Stimulated activated CD8-positive, alpha-beta memory T cell treated with anti-CD3 and anti-CD28 coated beads, Interleukin-7, amount 100 ng/mL, for 48 hours (primary cell): ENCODE measurements around the gene FXYD1.
A peak's percentile ranks its signal among the peaks of the same experiment; 100 is the strongest.
"Not testable (repeated sequence)": the region's sequence is repeated elsewhere in the genome, so short reads cannot be mapped to it uniquely, and the experiment has no call there.

Experiments used
- DNase-seq, 2 donors: peaks; one replicate each; pipeline ENCODE4 v3.0.0-alpha.2; 2020; ENCODE audit warnings: low read depth in 1 of 2; ENCODE audit errors: extremely low read depth in 1 of 2

Gene FXYD1

DNA sequence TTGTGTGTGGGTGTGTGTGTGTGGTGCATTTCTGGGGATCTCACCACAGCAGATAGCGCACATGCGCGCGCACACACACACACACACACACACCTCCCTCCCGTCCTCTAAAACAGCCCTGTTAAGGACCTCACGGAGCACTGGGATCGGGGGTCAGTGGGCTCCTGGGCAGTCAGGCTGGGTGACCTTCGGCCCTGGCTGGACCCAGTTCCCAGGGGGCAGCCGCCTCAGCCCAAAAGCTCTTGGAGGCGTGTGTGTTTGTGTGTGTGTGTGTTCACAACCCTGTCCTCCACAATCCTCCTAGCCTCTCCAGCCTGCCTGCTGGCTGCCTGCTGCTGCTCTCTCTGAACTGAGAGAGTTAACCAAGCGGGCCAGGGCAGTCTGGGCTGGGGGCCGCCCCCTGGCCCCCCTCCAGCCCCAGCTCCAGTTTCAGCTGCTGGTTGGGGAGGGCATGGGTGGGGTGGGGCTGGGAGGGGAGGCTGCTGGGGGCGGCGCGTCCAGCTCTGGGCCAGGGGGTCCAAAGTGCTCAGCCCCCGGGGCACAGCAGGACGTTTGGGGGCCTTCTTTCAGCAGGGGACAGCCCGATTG, at the start of gene FXYD1:
Gene FXYD1 (plus strand): TSS at position 520 of the 588 bp plus-strand sequence. CDS start 1,256 bp downstream, outside the sequence.
- no peak for DNase-seq

DNA sequence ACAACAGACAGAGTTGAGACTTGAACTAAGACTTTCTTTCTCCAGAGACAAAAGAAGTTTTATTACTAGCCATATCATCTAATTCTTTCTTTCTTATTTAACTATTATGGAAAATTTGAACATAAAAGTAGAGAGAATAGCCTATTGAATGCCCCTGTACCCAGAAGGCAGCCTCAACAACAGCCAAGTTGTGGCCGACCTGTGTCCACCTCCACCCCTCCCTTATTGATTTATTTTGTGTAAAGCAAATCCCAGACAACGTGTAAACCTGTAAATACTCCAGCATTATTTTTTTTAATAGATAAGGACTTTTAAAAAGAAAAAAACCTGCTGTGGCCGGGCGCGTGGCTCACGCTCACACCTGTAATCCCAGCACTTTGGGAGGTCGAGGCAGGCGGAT, 49.1 kb upstream of the FXYD1 start:
- DNase-seq, result no peak

DNA sequence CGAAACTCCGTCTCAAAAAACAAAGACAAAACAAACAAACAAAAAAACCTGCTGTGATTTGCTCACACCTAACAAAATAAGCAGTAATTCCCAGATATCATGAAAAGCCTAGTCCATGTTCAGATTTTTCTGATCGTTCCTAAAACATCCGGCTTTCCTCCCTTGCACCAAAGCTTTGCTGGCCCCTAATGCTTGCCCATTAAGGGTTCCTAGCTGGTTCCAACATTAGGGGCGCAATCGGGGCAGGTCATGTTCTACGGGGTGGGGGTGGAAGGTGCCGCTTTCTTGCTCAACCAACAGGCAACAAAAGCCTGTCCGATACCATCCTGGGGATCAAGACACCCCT, 48.5 kb upstream of the FXYD1 start:
- DNase-seq, result no peak

DNA sequence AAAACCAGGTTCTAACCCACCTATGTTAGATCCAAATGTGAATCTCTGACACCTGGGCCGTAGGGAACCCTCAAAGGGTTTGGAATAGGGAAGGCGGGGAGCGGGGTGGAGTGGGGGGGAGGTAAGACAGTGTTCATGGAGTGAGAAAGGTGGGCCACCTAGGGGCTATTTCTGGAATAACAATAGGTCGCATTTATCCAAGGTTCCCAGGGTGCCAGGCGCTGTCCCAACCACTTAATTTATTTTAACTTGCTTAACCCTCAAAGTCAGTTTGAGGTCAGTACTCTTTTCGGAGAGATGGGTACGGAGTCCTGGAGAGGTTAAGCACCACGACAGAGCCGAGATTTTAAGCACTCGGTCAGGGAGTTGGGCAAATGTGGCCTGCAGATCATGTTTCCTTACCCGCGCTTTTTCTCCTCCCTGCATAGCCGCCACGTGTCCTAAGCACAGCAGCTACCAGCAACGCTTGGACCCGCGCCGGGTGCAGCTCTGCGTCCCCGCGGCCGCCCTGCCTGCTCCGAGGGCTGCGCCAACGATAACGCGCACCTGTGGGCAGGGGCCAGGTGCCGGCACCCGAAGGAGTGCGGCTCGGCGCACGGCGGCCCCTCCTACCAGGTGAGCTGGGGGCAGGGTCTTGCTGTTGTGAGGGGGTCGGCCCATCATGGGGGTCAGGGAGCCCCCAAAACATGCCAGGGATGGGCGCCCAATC, 48.0 kb upstream of the FXYD1 start:
- peak in 1 of 2 donors; percentile 29 for DNase-seq

DNA sequence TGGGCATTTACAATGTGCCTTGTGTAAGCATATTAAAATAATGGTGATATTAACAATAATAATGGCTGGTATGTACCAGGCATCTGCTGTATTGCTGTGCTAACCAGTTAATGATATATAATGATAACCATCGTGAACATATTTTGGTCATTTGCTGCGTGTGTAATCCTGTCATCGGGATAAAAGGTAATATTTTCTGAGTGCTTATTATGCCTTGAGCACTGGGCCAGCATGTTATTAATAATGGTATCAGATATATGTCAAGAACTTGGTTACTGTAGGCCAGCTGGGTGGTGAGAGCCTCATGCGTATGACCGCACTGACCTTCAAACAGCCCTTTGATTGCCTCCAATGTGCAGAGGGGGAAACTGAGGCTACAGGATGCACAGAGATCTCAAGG, 45.2 kb upstream of the FXYD1 start:
- no peak for DNase-seq

DNA sequence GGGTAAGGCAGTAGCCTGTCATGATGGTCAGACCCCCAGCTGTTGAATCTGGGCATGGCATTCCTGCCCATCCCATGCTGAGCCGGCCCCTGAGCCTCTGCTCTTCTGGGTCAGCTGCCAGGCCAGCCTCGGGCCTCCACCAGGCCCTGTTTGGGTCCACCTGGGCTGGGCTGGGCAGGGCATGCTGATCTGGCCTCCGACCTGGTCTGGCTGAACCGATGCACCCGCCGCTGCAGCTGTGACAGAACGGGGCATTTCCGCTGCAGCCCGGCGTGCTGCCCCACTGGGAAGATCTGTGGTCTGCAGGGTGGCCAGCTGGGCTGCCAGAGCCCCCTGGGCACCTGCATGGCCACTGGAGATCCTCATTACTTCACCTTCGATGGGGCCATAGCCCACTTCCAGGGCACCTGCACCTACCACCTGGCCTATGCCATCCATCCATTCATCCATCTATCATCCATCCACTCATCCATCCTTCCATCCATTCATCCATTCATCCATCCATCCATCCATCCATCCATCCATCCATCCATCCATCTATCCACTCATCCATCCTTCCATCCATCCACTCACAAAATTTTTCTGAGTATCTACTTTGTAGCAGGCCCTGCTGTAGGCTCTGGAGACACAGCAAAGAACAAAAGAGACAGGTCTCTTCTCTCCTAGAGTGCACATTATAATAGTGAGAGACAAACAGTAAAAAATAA, 44.5 kb upstream of the FXYD1 start:
- DNase-seq, result no peak

DNA sequence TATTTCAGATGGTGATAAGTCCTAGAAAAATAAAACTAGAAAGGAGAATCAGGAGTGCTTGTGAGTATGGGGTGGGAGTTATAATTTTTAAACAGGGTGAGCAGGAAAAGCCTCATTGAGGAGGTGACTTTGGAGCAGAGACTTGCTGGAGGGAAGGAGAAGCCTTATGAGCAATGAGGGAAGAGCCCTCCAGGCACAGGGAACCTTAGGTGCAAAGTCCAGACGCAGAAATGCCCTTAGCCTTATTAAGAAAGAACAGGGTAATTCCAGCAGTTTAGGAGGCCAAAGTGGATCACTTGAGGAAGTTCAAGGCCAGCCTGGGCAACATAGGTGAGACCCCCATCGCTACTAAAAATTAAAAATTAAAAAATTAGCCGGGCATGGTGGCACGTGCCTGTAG, 44.0 kb upstream of the FXYD1 start:
- no peak for DNase-seq

DNA sequence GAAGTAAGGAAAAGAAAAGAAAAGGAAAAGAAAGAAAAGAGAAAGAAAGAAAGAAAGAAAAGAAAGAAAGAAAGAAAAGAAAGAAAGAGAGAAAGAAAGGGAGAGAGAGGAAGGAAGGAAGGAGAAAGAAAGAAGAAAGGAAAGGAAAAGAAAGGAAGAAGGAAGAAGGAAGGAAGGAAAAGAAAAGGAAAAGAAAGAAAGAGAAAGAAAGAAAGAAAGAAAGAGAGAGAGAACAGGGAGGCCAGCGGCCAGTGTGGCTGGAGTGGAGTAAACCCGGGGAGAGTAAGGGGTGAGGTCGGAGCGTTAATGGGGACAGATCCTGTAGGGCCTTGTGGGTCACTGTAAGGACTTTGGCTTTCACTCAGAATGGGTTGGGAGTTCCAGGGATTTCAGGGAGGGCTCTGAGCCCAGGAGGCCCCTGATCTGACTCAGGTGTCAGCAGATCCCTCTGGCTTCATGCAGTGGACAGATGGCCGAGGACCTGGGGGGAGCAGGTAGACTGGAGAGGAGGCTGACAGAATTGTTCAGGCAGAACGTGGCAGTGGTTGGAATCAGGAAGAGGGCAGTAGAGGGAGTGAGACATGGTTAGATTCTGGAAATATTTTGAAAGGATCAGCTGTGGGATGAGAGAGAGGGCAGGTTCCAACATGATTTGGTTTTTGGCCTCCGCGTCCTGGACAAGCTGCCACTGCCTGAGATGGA, 42.8 kb upstream of the FXYD1 start:
- no peak for DNase-seq

DNA sequence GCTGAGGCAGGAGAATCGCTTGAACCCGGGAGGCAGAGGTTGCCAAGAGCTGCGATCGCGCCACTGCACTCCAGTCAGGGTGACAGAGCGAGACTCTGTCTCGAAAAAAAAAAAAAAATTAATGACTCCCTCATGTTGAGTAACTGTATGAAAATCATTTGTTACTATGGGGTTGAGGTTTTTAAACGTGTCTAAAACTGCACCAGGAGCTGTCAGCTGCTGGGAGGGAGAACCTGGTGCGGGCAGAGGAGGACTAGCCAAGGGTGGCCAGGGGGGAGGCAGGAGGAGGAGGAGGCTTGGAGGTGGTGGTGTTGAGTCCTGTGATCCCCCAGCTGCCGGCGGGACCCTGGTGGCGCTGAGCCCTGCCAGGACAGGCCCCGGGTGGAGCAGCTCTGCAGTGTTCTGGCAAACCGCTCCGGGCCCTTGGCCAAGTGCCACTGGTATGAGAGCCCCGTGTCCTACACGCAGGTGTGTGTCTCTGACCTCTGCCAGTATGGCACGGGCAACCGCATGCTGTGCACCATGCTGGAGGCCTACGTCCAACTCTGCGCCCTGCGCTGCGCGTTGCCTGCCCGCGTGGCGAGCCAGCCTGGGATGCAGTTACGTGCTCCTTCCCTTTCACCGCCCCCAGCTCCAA, 40.1 kb upstream of the FXYD1 start:
- DNase-seq, result no peak

DNA sequence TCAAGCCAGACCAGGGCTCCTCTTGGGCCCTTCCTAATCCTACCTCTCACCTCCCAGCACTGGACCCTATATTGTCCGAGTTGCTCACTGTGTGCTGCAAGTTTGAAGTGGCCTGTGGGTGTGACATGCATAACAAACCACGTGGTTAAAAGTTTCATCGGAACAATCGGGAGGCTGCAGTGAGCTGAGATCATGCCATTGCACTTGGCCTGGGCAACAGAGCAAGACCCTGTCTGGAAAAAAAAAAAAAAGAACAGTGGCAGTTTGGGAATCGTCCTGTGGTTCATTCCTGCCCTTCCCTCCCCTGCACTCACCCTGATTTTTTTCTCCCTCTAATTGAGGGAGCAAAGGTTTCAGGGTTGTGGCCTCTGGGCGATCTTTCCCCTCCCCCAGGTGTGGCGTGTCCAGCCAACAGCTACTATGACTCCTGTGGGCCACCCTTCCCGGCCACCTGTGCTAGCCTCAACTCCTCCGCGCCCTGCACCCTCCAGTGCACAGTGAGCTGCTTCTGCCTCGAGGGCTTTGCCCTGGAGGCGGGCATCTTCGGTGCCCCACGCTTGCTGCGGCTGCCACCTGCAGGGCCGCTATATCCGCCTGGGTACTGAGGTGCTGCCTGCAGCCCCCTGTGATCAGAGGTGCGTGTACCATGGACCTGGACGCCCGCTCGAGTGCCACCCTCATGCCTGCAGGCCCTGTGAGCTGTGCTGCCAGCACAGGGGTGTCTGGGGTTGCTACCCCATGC, 39.3 kb upstream of the FXYD1 start:
- DNase-seq, result no peak

DNA sequence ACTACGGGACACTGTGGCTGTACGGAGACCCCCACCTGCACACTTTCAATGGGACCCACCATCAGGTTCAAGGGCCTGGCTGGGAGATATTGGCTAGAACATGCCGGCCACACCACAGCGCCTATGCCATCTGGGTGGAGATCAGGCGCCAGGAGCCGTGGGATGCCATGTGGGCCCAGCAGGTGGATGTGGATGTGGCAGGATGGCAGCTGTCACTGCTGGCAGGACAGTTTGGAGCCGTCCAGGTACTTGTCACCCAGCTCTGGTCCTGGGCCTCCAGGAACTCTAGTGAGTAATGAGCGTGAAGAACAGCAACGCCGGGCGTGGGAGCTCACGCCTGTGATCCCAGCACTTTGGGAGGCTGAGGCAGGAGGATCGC, 38.7 kb upstream of the FXYD1 start:
- DNase-seq, result no peak

DNA sequence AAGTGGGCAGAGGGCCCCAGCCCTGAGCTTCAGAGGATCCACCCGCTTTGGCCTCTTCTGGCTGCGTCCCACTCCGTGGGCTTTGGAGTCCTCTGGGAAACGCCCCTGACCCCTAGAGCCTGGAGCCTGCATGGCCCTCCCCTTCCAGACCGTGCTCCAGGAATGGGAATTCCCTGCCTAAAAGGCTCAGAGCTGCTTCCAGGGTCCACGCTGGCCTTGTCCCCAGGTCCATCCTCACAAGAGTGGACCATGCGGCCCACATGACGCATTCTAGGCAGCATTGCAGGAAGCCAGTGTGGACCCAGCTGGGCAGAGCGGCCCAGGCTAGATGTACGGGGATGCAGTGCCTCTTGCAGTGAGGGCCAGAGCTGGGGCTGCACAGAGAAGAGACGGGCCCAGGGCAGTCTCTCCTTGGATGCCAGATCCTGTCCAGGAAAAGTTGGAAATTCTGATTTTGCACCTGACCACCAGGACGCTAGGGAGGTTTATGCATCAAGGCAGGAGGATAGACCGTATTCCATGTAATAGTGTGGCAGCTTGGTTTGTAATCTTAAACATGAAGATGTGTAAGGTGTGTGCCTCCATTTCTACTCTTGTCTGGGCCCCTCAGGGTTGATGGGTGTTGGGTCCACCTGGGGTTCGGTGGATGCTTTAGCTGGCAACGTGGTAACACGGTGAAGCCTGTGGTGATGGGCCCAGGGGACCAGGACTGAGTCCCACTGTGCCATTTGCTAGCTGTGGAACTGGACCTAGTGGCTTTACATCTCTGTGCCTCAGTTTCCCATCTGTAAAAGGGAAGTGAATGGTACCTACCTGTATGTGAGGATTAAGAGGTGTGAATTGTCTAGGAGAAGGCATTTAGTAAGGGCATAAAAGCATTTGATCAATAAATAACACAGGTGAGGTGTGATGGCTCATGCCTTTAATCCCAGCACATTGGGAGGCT, 37.8 kb upstream of the FXYD1 start:
- DNase-seq, result no peak

DNA sequence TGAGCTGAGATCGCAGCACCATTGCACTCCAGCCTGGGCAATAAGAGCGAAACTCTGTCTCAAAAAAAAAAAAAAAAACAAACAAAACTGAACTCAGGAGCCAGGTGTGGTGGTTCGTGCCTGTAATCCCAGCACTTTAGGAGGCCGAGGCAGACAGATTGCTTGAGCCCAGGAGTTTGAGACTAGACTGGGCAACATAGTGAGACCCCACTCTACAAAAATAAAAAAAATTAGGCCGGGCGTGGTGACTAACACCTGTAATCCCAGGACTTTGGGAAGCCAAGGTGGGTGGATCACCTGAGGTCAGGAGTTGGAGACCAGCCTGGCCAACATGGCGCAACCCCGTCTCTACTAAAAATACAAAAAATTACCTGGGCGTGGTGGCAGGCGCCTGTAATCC, 36.7 kb upstream of the FXYD1 start:
- not testable (repeated sequence) for DNase-seq

DNA sequence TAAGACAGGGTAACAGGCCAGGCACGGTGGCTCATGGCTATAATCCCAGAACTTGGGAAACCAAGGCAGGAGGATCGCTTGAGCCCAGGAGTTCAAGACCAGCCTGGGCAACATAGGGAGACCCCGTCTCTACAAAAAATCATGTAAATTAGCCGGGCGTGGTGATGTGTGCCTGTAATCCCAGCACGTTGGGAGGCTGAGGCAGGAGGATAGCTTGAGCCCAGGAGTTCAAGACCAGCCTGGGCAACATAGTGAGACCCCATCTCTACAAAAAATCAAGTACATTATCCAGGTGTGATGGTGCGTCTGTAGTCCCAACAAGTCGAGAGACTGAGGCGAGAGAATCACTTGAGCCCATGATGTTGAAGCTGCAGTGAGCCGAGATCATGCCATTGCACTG, 35.0 kb upstream of the FXYD1 start:
- not testable (repeated sequence) for DNase-seq

DNA sequence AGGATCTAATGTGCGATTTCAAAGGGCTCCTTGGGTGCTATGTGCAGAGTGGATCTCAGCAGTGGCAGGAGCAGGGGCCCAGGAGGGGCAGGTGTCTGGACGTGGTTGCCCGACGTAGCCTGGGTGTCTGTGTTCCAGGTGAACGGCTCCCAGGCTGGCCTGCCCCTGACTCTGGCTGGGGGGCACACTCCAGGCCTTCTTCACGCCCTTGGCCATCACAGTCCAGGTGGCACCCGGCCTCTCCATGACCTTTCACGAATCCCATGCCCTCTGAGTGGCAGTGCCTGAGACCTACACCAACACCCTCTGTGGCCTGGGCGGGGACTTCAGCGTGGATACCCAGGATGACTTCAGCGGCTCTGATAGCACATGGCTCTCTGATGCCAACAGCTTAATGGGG, 34.3 kb upstream of the FXYD1 start:
- DNase-seq, result no peak

DNA sequence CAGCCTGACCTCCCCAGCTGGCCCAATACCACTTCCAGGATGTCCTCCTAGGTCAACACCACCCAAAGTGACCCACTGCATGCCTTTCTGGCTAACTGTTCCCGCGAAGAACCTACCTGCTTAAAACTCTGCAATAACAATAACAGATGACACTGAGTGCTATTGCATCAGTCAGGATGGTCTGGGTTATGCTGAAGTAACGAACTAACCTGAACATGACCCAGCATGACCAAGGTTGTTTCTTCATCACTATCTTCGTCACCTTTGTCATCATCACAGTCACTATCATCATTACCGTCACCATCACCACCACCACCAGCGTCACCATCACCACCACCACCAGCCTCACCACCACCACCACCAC, 33.6 kb upstream of the FXYD1 start:
- no peak for DNase-seq

DNA sequence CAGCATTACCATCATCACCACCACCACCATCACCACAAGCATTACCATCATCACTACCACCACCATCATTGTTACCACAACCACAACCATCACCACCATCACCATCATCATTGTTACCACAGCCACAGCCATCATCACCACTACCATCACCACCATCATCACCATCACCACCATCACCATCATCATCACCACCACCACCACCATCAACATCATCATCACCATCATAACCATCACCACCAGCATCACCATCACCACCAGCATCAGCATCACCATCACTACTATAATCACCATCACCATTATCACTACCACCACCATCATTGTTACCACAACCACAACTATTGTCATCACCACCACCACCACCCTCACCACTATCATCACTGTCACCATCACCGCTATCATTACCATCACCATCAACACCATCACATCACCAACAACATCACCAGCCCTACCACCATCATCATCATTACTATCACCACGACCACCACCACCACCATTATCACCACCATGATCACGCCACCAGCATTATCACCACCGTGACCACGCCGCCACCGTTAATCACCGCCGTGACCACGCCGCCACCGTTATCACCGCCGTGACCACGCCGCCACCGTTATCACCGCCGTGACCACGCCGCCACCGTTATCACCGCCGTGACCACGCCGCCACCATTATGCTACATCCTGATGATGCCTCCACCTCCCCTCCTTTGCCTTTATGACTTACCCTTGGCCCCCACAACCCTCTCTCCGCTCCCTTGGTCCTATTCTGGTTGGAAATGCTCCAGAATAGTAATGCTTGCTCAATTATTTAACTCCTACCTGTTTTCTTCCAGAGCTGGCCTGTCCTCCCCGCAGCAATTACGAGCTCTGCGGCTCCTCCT, 33.0 kb upstream of the FXYD1 start:
- DNase-seq, result no peak

DNA sequence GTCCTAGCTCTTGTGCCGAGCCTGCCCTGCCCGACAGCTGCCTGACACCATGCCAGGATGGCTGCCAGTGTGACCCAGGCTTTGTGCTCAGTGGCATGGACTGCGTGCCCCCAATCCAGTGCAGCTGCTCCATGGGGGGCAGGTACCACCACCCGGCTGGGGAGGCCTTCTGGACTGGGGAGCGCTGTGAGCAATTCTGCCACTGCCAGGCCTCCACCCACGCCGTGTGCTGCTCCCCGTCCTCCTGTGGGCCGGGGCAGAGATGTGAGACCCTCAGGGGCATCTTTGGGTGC, 32.4 kb upstream of the FXYD1 start:
- no peak for DNase-seq
